Mesendoderm (in vitro differentiated cells): ENCODE results near the gene LGALS1.

Experiments used
- DNase-seq: peaks from one replicate; pipeline ENCODE4 v3.0.0; 2013
- H2AK5ac ChIP-seq: 2 replicates; pipeline ENCODE4 v1.6.1; 2013; ENCODE audit warnings: low read length, inconsistent platforms
- H2BK120ac ChIP-seq: 2 replicates; pipeline ENCODE4 v1.6.1; 2013; ENCODE audit warnings: low read depth, mild to moderate bottlenecking, low read length, moderate library complexity, mixed read lengths
- H2BK15ac ChIP-seq: replicated peaks from 2 replicates; pipeline ENCODE4 v1.6.1; 2013; ENCODE audit warnings: low read depth, mild to moderate bottlenecking, moderate library complexity
- H2BK5ac ChIP-seq: 2 replicates; pipeline ENCODE4 v1.6.1; 2013; ENCODE audit warnings: low read length, inconsistent platforms
- H3K18ac ChIP-seq: 2 replicates; pipeline ENCODE4 v1.6.1; 2013; ENCODE audit warnings: mild to moderate bottlenecking, low read length, mixed read lengths
- H3K23ac ChIP-seq: one replicate; pipeline ENCODE4 v1.6.1; 2013; ENCODE audit warnings: low read length
- H3K27ac ChIP-seq: 2 replicates; pipeline ENCODE4 v1.5.1; 2013; ENCODE audit warnings: low read depth, mild to moderate bottlenecking, inconsistent platforms, low read length, moderate library complexity
- H3K27me3 ChIP-seq: 2 replicates; pipeline ENCODE4 v1.6.1; 2013; ENCODE audit warnings: low read length, control low read depth, mild to moderate bottlenecking, inconsistent platforms; ENCODE audit not compliant: insufficient read depth, poor library complexity
- H3K36me3 ChIP-seq: 2 replicates; pipeline ENCODE4 v1.6.1; 2013; ENCODE audit warnings: low read length, inconsistent platforms; ENCODE audit not compliant: control insufficient read depth, insufficient read depth
- H3K4ac ChIP-seq: one replicate; pipeline ENCODE4 v1.6.1; 2013; ENCODE audit warnings: low read depth, mild to moderate bottlenecking, low read length, moderate library complexity
- H3K4me1 ChIP-seq: 2 replicates; pipeline ENCODE4 v1.6.1; 2013; ENCODE audit warnings: low read depth, low read length, inconsistent platforms; ENCODE audit not compliant: control insufficient read depth
- H3K4me2 ChIP-seq: 2 replicates; pipeline ENCODE4 v1.6.1; 2013; ENCODE audit warnings: low read length
- H3K4me3 ChIP-seq: 2 replicates; pipeline ENCODE4 v1.5.1; 2013; ENCODE audit warnings: mild to moderate bottlenecking, low read length
- H3K56ac ChIP-seq: one replicate; pipeline ENCODE4 v1.6.1; 2013; ENCODE audit warnings: low read length
- H3K79me1 ChIP-seq: 2 replicates; pipeline ENCODE4 v1.6.1; 2013; ENCODE audit warnings: low read length, inconsistent platforms
- H3K79me2 ChIP-seq: 2 replicates; pipeline ENCODE4 v1.6.1; 2013; ENCODE audit warnings: mild to moderate bottlenecking, low read length; ENCODE audit not compliant: control insufficient read depth, insufficient read depth
- H3K9ac ChIP-seq: 2 replicates; pipeline ENCODE4 v1.6.1; 2013; ENCODE audit warnings: low read length, inconsistent platforms
- H4K5ac ChIP-seq: one replicate; pipeline ENCODE4 v1.6.1; 2013; ENCODE audit warnings: low read length
- H4K8ac ChIP-seq: one replicate; pipeline ENCODE4 v1.6.1; 2013; ENCODE audit warnings: low read depth, mild to moderate bottlenecking, control low read depth, low read length, moderate library complexity
- WGBS: extraction: QIAGEN DNeasy Blood & Tissue Kit; methylation state at CpG from one replicate; pipeline ENCODE4 v1.1.7; 2013; ENCODE audit warnings: low lambda C conversion rate, missing lambda C conversion rate; ENCODE audit not compliant: insufficient coverage; ENCODE audit errors: extremely low coverage; 5-methylcytosine and 5-hydroxymethylcytosine counted together

LGALS1 gene

DNA sequence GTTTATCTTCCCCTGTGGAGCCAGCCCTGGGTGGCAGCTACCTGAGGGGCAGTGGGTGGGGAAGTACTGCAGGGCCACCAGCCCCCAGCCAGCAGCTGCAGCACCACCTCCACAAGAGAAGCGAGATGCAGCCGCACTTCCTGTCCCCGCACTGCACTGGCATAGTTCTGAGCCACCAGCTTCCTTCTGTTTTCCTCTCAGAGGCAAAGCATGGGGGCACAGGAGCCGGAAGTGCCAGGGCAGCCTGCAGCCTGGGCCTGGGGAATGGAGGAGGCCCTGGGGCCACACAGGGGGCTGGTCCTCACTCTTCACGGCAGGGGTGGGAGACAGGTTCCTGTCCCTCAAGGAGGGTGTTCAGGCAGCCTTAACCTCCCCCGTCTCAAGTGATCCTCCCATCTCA, 47.9 kb upstream of the LGALS1 start:
- Histone ChIP-seq H2BK5ac (no peak overlapping the region), H4K5ac (no peak overlapping the region), H3K23ac (no peak overlapping the region), H3K79me1 (no peaks in the 10 kb centered on the region), H3K4me1 (peaks cover 1% of the 10 kb centered on the region), H3K27ac (no peak overlapping the region), H2BK120ac (no peak overlapping the region), H3K4me2 (no peak overlapping the region), H2BK15ac (no peak overlapping the region), H3K27me3 (no peaks in the 10 kb centered on the region), H2AK5ac (no peak overlapping the region), H3K4me3 (no peak overlapping the region), H3K9ac (no peak overlapping the region), H3K79me2 (no peaks in the 10 kb centered on the region), H3K36me3 (no peaks in the 10 kb centered on the region), H3K56ac (no peak overlapping the region), H3K18ac (no peak overlapping the region), H4K8ac (no peak overlapping the region), H3K4ac (no peak overlapping the region)
- no CpG with 5 or more reads among the region's 6 CpGs for WGBS
- no peak for DNase-seq

DNA sequence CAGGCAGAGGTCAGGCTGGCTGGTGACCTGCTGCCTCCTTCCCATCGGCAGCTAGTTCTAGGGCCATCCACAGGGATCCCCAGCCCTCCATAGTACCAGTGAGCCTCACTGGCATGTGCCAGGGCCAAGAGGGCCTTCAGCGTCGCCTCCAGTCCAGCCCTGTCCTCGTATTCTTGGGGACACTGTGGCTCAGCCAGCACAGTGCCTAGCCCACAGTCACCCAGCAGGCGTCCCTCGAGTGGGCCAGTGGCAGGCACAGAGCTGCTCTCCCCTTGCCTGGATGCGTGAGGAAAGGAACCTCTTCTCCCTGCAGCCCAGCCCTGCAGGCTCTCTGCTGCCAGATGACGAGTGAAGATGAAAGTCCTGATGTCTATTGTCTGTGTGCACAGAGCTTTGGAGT, 46.6 kb upstream of the LGALS1 start:
- H2BK15ac ChIP-seq = no peak overlapping the region
- no peak overlapping the region for H3K18ac ChIP-seq
- H4K5ac ChIP-seq = no peak overlapping the region
- DNase-seq = no peak
- H2BK5ac ChIP-seq = no peak overlapping the region
- no peak overlapping the region for H3K4me3 ChIP-seq
- H3K4me1 ChIP-seq = peaks cover 5% of the 10 kb centered on the region
- no peak overlapping the region for H4K8ac ChIP-seq
- H3K79me1 ChIP-seq = no peaks in the 10 kb centered on the region
- no peak overlapping the region for H3K56ac ChIP-seq
- no peak overlapping the region for H3K23ac ChIP-seq
- no peak overlapping the region for H2AK5ac ChIP-seq
- no peak overlapping the region for H3K27ac ChIP-seq
- WGBS = no CpG with 5 or more reads among the region's 8 CpGs
- no peaks in the 10 kb centered on the region for H3K27me3 ChIP-seq
- H3K4ac ChIP-seq = no peak overlapping the region
- no peaks in the 10 kb centered on the region for H3K36me3 ChIP-seq
- H2BK120ac ChIP-seq = no peak overlapping the region
- no peak overlapping the region for H3K4me2 ChIP-seq
- no peak overlapping the region for H3K9ac ChIP-seq
- H3K79me2 ChIP-seq = no peaks in the 10 kb centered on the region

DNA sequence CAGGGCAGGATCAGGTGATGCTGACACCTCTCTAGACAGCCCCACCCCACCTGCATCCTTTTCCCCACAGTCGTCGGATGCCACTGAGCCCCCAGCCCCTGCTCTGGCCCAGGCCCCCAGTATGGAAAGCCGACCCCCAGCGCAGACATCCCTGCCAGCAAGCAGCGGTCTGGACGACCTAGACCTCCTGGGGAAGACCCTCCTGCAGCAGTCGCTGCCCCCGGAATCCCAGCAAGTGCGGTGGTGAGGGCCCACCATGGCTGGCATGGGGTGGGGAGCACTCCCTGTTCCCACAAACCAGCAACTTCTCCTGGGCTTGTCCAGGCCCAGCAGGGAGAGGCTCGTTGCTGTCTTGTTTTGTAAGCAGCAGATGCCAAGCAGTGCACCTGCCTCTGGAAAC, 45.5 kb upstream of the LGALS1 start:
- no peak overlapping the region for H3K18ac ChIP-seq
- H2AK5ac ChIP-seq = no peak overlapping the region
- H3K23ac ChIP-seq = no peak overlapping the region
- DNase-seq = no peak
- no peak overlapping the region for H3K4me2 ChIP-seq
- H3K9ac ChIP-seq = no peak overlapping the region
- H4K8ac ChIP-seq = no peak overlapping the region
- H3K27ac ChIP-seq = no peak overlapping the region
- no peak overlapping the region for H4K5ac ChIP-seq
- H2BK120ac ChIP-seq = no peak overlapping the region
- H3K79me1 ChIP-seq = no peaks in the 10 kb centered on the region
- no peaks in the 10 kb centered on the region for H3K36me3 ChIP-seq
- H3K56ac ChIP-seq = no peak overlapping the region
- no peak overlapping the region for H2BK5ac ChIP-seq
- H2BK15ac ChIP-seq = no peak overlapping the region
- H3K4me1 ChIP-seq = peaks cover 11% of the 10 kb centered on the region
- H3K4me3 ChIP-seq = no peak overlapping the region
- WGBS = no CpG with 5 or more reads among the region's 10 CpGs
- no peaks in the 10 kb centered on the region for H3K27me3 ChIP-seq
- H3K4ac ChIP-seq = no peak overlapping the region
- no peaks in the 10 kb centered on the region for H3K79me2 ChIP-seq

DNA sequence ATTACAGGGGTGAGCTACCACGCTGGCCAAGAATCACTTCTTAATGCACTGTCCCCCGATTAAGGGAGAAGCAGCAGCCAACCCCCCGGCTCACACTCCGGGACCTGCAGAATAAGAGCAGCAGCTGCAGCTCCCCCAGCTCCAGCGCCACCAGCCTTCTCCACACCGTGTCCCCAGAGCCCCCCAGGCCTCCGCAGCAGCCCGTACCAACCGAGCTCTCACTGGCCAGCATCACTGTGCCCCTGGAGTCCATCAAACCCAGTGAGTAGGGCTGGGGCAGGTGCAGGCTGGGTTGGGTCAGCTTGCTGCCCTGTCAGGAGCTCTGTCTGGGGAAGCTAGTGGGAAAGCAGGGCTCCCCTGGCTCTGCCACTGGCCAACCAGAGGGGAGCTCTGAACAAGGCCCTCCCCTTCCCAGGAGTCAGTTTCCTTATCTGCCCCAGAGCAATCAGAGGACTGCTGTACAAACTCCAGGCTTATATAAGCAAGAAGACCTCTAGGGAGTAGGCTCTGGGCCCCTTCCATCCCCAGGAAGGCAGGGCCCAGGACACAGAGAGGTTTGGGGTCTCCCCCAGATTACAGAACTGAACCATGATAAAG, 44.5 kb upstream of the LGALS1 start:
- no peak overlapping the region for H3K27ac ChIP-seq
- H2BK120ac ChIP-seq = no peak overlapping the region
- H3K79me1 ChIP-seq = no peaks in the 10 kb centered on the region
- H3K9ac ChIP-seq = no peak overlapping the region
- H3K4me2 ChIP-seq = no peak overlapping the region
- no peak overlapping the region for H2BK15ac ChIP-seq
- no peak overlapping the region for H3K4ac ChIP-seq
- H4K8ac ChIP-seq = no peak overlapping the region
- DNase-seq = no peak
- H2BK5ac ChIP-seq = no peak overlapping the region
- no peaks in the 10 kb centered on the region for H3K79me2 ChIP-seq
- H3K56ac ChIP-seq = no peak overlapping the region
- H3K18ac ChIP-seq = no peak overlapping the region
- no peak overlapping the region for H3K23ac ChIP-seq
- H3K27me3 ChIP-seq = no peaks in the 10 kb centered on the region
- H2AK5ac ChIP-seq = no peak overlapping the region
- no peak overlapping the region for H3K4me3 ChIP-seq
- H4K5ac ChIP-seq = no peak overlapping the region
- peaks cover 11% of the 10 kb centered on the region for H3K4me1 ChIP-seq
- H3K36me3 ChIP-seq = no peaks in the 10 kb centered on the region
- WGBS = no CpG with 5 or more reads among the region's 9 CpGs

DNA sequence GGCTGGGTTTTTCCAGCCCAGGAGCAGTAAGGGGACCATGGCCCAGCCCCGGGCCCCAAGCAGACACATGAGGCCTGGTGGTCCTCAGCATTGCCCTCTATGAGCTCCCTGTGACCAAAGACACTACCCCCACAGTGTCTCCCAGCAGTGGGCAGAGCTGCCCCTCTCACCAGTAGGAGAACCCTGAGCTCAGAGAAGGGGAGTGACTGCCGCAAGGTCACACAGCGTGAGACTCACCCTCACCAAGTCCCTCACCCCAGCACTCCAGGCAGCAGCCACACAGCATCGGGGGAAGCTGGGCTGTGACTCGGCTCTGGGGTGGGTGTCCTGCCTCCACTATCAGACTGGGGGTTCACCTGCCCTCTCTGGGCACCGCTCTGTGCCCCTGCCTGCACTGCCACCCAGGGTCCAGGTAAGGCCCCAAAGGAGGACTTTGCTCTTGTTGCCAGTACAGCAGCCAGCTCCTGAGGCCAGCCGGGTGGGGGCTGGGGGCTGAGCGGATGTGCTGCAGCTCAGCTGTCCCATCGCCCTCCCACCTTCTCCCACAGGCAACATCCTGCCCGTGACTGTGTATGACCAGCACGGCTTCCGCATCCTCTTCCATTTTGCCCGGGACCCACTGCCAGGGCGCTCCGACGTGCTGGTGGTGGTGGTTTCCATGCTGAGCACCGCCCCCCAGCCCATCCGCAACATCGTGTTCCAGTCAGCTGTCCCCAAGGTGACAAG, 43.8 kb upstream of the LGALS1 start:
- H2BK120ac ChIP-seq = no peak overlapping the region
- H3K27me3 ChIP-seq = no peaks in the 10 kb centered on the region
- H3K4me3 ChIP-seq = no peak overlapping the region
- no peak overlapping the region for H3K18ac ChIP-seq
- H2BK15ac ChIP-seq = no peak overlapping the region
- H3K36me3 ChIP-seq = no peaks in the 10 kb centered on the region
- no peak overlapping the region for H3K9ac ChIP-seq
- WGBS = no CpG with 5 or more reads among the region's 19 CpGs
- no peaks in the 10 kb centered on the region for H3K79me1 ChIP-seq
- no peak overlapping the region for H3K4ac ChIP-seq
- no peak overlapping the region for H2AK5ac ChIP-seq
- no peaks in the 10 kb centered on the region for H3K79me2 ChIP-seq
- no peak overlapping the region for H2BK5ac ChIP-seq
- DNase-seq = no peak
- no peak overlapping the region for H3K4me2 ChIP-seq
- peaks cover 11% of the 10 kb centered on the region for H3K4me1 ChIP-seq
- no peak overlapping the region for H3K23ac ChIP-seq
- H3K56ac ChIP-seq = no peak overlapping the region
- no peak overlapping the region for H3K27ac ChIP-seq
- no peak overlapping the region for H4K8ac ChIP-seq
- no peak overlapping the region for H4K5ac ChIP-seq
